Activated CD4-positive, CD25-positive, alpha-beta regulatory T cell treated with anti-CD3 and anti-CD28 coated beads, Interleukin-2, amount 50 U/mL, for 72 hours (primary cell): Measurements from ENCODE around the gene TTC22.

Experiments used
- DNase-seq: peaks from one replicate; pipeline ENCODE4 v3.0.0; 2021

TTC22 gene

GRCh38 chr1:54806931-54807611 is 5.9 kb upstream of the TTC22 start:
- DNase-seq = peak; percentile 32

- peak; percentile 26 for DNase-seq
Measured at GRCh38 chr1:54805981-54806381, 4.9 kb upstream of the TTC22 start.

GRCh38 chr1:54805466-54805865 is 4.3 kb upstream of the TTC22 start:
- no peak for DNase-seq

- peak; percentile 29 for DNase-seq
Measured at GRCh38 chr1:54804471-54805132, 3.5 kb upstream of the TTC22 start.

DNA sequence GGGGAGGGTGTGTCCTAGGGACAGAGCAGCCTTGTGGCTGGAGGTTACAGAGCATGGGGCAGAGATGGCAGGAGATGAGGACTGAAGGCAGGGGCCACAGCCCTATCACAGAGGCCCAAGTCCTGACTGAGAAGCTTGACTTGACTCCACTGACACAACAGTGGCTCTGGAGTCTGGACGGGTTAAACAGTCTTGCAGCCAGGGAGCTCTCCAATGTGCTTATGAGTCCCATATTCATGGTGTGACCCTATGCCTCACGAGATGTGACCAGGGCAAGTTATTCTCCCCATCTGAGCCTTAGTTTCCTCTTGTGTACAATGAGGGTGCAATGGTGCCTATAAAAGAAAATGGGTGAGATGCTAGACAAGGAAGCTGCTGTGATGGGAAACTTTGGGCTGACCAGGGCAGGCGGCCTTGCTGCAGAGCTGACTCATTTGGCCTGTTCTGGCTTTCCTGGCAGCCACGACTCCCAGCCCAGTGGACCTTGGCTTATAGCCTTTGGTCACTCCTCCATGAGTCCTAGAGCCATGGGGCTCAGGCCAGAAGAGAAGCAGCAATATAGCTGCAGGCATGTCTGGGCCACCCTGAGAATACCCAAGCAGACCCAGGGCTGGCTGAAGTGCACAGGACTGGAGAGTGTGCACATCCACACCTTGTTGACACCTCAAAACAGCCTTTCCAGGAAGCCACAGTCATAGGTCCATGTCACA is 2.8 kb upstream of the TTC22 start:
- peak; percentile 14 for DNase-seq

GRCh38 chr1:54800041-54800898 is 853 bp downstream of the TTC22 start:
- DNase-seq = no peak

GRCh38 chr1:54798769-54799641 is 2.1 kb downstream of the TTC22 start:
- DNase-seq = no peak

- DNase-seq = no peak
Measured at GRCh38 chr1:54798206-54798605, 2.9 kb downstream of the TTC22 start.

GRCh38 chr1:54796902-54797301 is 4.2 kb downstream of the TTC22 start:
- DNase-seq = no peak

DNA sequence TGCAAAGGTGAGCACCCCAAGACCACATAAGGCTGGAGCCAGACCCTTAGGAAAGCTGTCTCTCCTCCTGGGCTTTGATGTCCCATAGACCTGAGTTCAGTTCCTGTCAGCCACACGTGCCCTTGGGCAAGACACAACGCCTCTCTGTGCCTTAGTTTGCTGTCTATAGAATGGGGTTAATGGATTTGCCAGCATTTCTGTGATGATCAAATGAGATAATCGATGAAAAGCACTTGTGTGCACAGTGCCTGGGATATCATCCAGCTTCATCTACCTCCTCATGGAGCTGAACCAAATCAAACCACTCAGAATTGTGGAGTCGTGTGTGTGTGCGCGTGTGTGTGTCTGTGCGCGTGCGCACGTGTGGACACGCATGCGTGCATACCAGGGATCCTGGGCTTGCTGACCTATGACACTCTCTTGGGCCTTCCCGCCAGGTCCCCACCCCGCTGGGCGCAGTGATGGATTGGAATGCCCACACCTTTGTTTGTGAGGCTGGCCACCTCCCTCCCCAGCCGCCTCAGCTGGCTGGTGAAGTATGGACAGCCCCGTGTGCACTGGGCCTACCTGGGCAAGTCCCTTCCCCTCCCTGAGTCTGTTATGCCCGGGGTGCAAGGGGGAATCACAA is 5.2 kb downstream of the TTC22 start:
- no peak for DNase-seq

GRCh38 chr1:54795356-54795665 is 5.8 kb downstream of the TTC22 start:
- DNase-seq = no peak

GRCh38 chr1:54794451-54795355 is 6.4 kb downstream of the TTC22 start:
- no peak for DNase-seq

GRCh38 chr1:54792686-54793282 is 8.3 kb downstream of the TTC22 start:
- DNase-seq = no peak

GRCh38 chr1:54791880-54792522 is 9.1 kb downstream of the TTC22 start:
- DNase-seq = peak; percentile 68

DNA sequence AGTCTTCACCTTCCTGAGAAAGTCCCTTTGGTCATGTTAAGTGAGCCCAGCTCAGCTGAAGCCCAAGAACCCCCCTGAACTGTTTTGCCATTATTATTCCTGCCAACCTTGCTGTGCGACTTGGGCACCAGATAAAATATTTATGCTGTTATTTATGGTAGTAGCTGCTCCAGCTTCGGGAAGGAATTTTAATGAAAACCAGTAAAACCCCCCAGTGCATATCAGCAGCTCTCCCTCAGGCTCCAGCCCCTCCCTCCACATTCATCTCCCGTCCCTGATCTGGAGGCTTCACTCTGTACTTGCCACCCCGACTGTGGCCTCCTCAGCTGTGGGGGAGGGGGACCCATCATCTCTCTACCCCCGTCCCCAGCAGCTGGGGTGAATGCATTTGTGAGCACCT is 12.7 kb downstream of the TTC22 start:
- DNase-seq = no peak

DNA sequence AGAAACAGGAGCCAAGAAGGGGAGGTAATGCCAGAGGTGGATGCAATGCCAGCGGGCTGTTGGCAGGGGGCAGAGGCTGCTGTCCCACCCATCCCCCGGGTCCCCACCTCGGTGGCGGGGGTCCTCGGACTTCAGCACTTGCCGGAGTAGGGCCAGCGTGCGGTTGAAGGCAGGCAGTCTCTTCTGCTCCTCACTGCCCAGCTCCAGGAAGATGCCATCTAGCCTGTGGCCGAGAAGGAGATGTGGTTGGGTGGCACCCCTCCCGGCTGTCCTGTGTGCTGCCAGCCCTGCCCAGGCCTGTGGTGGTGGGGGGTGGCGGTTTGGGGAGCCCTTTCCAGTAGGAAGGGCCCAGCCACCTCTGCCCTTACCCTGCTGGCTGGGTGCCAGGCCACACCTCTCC is 13.5 kb downstream of the TTC22 start:
- DNase-seq = no peak

- DNase-seq = no peak
Measured at GRCh38 chr1:54786778-54787177, 14.3 kb downstream of the TTC22 start.

DNA sequence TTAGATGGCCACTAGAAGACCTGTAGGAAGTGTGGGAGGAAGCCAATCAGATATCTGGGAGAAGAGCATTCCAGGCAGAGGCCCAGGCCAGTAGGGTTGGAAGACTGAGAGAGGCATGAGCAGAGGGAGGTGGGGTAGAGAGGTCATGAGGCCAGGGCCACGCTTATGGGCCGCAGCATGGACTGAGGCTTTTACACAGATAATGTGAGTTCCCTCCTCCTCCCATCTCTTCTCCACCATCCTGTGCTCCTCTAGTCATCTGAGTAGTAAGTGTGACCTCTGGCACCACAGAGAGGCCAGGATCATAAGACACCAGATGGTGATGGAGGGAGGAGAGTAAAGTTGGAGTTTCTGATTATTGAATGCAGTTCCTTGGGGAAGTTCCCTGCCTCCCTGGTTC is 17.1 kb downstream of the TTC22 start:
- no peak for DNase-seq

DNA sequence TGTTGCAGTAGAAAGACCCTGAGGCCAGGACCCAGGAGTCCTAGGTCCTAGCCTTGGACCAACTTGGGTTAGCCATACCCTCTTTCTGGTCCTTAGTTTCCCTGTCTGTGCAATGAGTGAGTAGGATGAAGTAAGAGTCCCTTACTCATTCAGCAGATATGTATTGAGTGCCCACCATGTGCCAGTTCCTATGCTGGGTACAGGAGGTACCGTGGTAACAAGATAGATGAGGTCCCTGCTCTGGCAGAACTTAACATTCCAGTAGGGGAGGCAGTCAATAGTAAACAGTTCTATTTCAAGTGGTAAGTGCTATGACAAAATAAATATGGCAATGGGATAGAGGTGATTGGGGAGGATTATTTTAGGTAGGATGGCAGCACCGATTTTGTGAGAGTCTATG is 18.5 kb downstream of the TTC22 start:
- no peak for DNase-seq

DNA sequence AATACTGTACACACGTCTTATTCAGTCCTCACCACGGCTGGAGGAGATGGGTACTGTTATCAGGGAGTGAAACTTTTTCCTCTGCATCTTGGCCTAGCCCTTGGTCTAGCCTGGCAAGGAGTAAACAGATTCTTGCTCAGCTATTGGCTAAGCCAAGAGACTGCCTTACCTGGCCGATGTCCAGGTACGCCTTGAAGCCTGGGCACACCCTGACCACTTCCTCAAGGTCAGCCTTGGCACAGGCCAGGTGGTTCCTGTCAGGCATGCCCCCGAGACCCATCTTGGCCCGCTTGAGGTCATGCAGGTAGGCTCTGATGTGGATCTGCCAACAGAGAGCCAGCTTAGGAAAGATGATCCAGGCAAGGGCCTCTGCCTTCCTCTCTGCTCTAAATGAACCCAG is 19.0 kb downstream of the TTC22 start:
- no peak for DNase-seq
